ENCODE results near the gene SPAG16. TPM values are rescaled to one million over a fixed set of nuclear protein-coding genes. Genes with fewer than 3 reads are reported as not detected.

The SPAG16 gene
- total RNA-seq, 1 experiment from 2014 or later: 0.30 TPM

DNA sequence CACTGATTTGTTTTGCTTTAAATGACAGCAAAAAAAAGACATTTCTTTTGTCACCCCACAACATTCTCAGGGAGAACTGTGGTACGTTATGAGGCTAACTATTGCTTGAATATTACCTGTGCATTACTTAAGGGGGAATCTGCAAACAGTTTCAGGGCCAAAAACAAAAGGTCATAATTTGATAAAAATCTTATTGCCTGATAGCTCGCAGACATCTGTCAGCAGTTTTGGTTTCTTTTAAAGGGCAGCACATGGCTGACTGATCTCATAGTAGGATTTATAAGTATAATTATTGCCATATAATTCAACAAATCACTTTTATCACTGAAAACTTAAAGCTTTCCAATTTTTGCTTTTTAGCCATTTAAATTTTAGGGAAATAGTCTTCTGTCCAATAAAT lies 900.2 kb downstream of the SPAG16 start:
- ATAC-seq: no peak
- Histone ChIP-seq H4K20me1 (ENCODE audit: insufficient read depth) (no peaks in the 10 kb centered on the region), H3K4me2 (ENCODE audit: low read length) (no peak overlapping the region), H3K9me3 (ENCODE audit: control insufficient read depth in 1 of 2, insufficient read depth in 1 of 2, low read depth in 1 of 2, low read length in 2 of 2) (no peaks in the 10 kb centered on the region), H3K9me2 (ENCODE audit: insufficient read depth) (no peaks in the 10 kb centered on the region), H3K9ac (ENCODE audit: low read length) (no peak overlapping the region), H3K79me2 (ENCODE audit: insufficient read depth, low read length) (no peaks in the 10 kb centered on the region), H3K4me1 (ENCODE audit: control insufficient read depth in 1 of 2, insufficient read depth in 2 of 2, low read length in 2 of 2) (no peaks in the 10 kb centered on the region), H2AFZ (ENCODE audit: low read depth, low read length, poor library complexity, severe bottlenecking) (no peak overlapping the region), H3K27me3 (ENCODE audit: insufficient read depth, low read length) (no peaks in the 10 kb centered on the region), H3K27ac (ENCODE audit: low read depth, low read length) (no peak overlapping the region), H3K36me3 (ENCODE audit: control insufficient read depth in 1 of 2, insufficient read depth in 2 of 2, low read length in 2 of 2) (no peaks in the 10 kb centered on the region), H3K4me3 (replicated peaks in 1 of 2; ENCODE audit: low read depth in 1 of 2, low read length in 2 of 2) (no peak overlapping the region)
- POLR2A ChIA-PET: no interaction called here
- intact Hi-C loops (cut with micrococcal nuclease): no loop called here
- RAD21 ChIA-PET (ENCODE audit: low non-redundant PET in 1 of 2, low total read pairs in 2 of 2, uncharacterized antibody in 2 of 2, unreplicated experiment in 2 of 2): no interaction called here
- DNase-seq (ENCODE audit: low read depth, low spot score): no peak
- CTCF ChIA-PET: no interaction called here
- TF ChIP-seq EZH2 (IDR thresholded peaks at IDR 0.05): no peak
- no peak for TF ChIP-seq SIN3A (IDR thresholded peaks at IDR 0.05; ENCODE audit: low read depth)
- TF ChIP-seq, protein P1, sequence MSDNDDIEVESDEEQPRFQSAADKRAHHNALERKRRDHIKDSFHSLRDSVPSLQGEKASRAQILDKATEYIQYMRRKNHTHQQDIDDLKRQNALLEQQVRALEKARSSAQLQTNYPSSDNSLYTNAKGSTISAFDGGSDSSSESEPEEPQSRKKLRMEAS (IDR thresholded peaks at IDR 0.05): no peak
- TF ChIP-seq FOSL1 (IDR thresholded peaks at IDR 0.05; ENCODE audit: low read depth): no peak
- no peak for TF ChIP-seq POLR2AphosphoS5 (IDR thresholded peaks at IDR 0.05; ENCODE audit: low read depth, low read length)
- no peak for TF ChIP-seq CBX3 (IDR thresholded peaks at IDR 0.05; ENCODE audit: low read depth)
- no peak for TF ChIP-seq RAD21 (IDR thresholded peaks at IDR 0.05; ENCODE audit: low read depth)
- no peak for TF ChIP-seq EGR1 (IDR thresholded peaks at IDR 0.05; ENCODE audit: low read depth)
- TF ChIP-seq ELF1 (IDR thresholded peaks at IDR 0.05; ENCODE audit: borderline replicate concordance, low read depth): no peak
- TF ChIP-seq REST (IDR thresholded peaks at IDR 0.05; ENCODE audit: low read depth): no peak
- TF ChIP-seq YY1 (IDR thresholded peaks at IDR 0.05; ENCODE audit: extremely low read depth, insufficient replicate concordance, low read depth, low read length): no peak
- TF ChIP-seq POLR2A (IDR thresholded peaks at IDR 0.05; ENCODE audit: borderline replicate concordance, extremely low read depth, insufficient read depth, insufficient read length): no peak
- no peak for TF ChIP-seq SRF (IDR thresholded peaks at IDR 0.05; ENCODE audit: low read depth)
- TF ChIP-seq, protein P2, sequence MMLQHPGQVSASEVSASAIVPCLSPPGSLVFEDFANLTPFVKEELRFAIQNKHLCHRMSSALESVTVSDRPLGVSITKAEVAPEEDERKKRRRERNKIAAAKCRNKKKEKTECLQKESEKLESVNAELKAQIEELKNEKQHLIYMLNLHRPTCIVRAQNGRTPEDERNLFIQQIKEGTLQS (IDR thresholded peaks at IDR 0.05): no peak
- no peak for TF ChIP-seq ZBTB33 (IDR thresholded peaks at IDR 0.05; ENCODE audit: extremely low read depth, insufficient replicate concordance, low read length)
- TF ChIP-seq SP1 (IDR thresholded peaks at IDR 0.05; ENCODE audit: low read depth): no peak
- TF ChIP-seq TCF7L2 (IDR thresholded peaks at IDR 0.05; ENCODE audit: borderline replicate concordance, extremely low read depth, insufficient read depth, insufficient read length): no peak
- no peak for TF ChIP-seq ZNF274 (IDR thresholded peaks at IDR 0.05; ENCODE audit: low read depth, low read length)
- no peak for TF ChIP-seq CEBPB (IDR thresholded peaks at IDR 0.05; ENCODE audit: low read depth)
- TF ChIP-seq ZFX (IDR thresholded peaks at IDR 0.05): no peak
- BruUV-seq (replicated peaks): no TSS peak
